GM19397 (cell line): ENCODE measurements around the gene ZC3H7A.
"Not testable (repeated sequence)": the region's sequence is repeated elsewhere in the genome, so short reads cannot be mapped to it uniquely, and the experiment has no call there.

Experiments
- ATAC-seq: cut with Tn5 transposase; IDR thresholded peaks from one replicate; pipeline ENCODE4 v1.9.1; 2021; ENCODE audit warnings: mild to moderate bottlenecking, moderate library complexity; ENCODE audit not compliant: unreplicated experiment

The ZC3H7A gene, protein sequence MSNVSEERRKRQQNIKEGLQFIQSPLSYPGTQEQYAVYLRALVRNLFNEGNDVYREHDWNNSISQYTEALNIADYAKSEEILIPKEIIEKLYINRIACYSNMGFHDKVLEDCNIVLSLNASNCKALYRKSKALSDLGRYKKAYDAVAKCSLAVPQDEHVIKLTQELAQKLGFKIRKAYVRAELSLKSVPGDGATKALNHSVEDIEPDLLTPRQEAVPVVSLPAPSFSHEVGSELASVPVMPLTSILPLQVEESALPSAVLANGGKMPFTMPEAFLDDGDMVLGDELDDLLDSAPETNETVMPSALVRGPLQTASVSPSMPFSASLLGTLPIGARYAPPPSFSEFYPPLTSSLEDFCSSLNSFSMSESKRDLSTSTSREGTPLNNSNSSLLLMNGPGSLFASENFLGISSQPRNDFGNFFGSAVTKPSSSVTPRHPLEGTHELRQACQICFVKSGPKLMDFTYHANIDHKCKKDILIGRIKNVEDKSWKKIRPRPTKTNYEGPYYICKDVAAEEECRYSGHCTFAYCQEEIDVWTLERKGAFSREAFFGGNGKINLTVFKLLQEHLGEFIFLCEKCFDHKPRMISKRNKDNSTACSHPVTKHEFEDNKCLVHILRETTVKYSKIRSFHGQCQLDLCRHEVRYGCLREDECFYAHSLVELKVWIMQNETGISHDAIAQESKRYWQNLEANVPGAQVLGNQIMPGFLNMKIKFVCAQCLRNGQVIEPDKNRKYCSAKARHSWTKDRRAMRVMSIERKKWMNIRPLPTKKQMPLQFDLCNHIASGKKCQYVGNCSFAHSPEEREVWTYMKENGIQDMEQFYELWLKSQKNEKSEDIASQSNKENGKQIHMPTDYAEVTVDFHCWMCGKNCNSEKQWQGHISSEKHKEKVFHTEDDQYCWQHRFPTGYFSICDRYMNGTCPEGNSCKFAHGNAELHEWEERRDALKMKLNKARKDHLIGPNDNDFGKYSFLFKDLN

DNA sequence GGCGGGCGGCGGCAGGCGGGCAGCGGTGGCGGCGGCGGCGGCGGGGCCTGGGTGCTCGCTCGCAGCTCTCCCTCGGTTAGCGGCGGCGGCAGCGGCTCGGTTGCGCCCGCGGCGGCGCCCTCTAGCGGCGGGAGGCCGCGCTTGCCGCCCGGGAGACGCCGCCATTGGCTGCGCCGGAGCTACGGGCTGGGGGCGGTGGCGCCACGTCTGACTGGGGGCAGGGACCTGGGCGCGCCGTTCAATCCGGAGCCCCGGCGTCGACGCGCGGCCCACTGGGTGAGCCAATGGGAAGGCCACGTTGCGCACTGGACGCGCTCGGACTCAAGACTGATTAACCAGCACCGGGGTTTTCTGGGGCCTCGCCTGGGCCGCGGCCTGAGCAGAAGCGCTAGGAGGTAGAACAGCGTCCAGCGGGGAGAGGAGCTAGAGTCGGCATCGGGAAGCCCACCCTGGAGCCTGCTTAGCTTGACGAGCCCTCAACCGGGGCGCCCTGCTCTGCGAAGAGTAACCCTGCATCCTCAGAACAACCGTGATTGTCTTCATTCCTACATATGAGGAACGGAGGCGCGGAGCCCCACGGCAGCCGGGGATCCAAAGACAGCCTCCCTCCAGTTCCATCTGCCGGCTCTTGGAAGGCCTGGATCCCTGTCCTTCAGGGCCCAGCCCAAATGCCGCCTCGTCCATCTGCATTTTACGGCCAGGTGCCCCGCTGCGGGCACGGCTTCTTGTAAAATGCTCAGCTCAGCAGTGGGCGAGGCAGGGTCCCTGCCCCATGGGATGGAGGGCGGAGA, at the start of gene ZC3H7A:
TSS of gene ZC3H7A (minus strand) at position 93 of the 791 bp plus-strand sequence. CDS start 14,904 bp downstream, outside the sequence.
- ATAC-seq, result peak; percentile 94

DNA sequence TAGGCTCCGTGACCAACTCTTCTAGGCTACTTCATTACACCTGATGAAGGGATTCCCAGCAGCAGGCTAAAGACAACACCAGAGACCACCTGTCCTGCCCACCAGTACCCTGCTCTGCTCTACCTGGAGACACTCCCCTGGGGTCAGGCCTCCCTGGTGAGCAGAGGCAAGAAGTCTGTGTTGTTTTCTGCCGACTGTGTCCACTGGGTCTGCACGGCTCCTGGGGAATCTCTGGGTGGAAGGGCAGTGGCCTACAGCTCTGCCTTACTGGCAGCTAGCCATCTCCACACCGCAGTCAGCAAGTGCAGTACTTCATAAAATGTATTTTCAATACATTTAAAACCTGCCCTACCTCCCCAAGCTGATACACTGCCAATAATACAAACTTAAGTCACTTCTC, 47.4 kb upstream of the ZC3H7A start:
- no peak for ATAC-seq

DNA sequence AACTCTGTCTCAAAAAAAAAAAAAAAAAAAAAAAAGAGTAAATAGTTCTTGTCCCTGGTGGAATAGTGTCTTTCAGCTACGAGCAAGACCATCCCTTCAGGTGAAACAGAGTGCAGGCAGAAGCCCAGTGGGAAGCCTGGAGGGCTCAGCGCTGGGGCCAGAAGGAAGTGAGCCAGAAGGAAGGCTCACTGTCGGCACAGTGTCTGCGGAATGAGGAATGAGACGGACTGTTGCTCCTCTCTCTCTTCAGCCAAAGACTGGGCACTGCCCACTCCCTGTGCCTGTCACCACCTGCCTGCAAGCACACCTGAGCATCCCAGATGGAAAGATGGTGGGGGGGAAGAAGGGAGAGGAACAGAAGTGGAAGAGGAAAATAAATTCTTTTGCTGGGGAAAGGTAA, 46.8 kb upstream of the ZC3H7A start:
- ATAC-seq, result no peak

DNA sequence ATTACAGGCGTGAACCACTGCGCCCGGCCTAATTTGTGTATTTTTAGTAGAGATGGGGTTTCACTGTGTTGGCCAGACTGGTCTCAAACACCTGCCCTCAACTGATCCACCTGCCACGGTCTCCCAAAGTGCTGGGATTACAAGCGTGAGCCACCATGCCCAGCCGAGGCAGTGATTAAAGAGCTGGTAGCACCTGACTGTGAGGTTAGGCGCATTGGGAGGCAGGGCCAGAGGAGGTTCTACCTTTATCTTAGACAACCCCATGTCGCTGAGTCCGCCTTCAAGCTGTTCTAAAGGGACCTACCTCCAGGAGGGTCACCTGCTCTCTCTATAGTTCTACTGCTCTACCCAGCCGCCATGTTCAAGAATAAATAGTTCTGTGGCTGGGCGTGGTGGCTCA, 46.1 kb upstream of the ZC3H7A start:
- ATAC-seq, result no peak

DNA sequence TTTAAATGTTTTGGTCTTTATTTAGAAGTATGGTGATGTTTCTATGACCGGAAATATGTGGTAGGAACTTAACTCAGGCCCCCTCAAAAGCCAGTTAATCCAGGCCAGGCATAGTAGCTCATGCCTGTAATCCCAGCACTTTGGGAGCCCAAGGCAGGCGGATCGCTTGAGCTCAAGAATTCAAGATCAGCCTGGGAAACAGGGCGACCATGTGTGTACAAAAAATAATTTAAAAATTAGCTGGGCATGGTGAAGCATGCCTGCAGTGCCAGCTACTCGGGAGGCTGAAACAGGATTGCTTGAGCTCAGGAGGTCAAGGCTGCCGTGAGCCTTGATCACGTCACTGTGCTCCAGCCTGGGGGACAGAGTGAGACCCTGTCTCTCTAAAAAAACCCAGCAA, 44.0 kb upstream of the ZC3H7A start:
- ATAC-seq, result no peak

DNA sequence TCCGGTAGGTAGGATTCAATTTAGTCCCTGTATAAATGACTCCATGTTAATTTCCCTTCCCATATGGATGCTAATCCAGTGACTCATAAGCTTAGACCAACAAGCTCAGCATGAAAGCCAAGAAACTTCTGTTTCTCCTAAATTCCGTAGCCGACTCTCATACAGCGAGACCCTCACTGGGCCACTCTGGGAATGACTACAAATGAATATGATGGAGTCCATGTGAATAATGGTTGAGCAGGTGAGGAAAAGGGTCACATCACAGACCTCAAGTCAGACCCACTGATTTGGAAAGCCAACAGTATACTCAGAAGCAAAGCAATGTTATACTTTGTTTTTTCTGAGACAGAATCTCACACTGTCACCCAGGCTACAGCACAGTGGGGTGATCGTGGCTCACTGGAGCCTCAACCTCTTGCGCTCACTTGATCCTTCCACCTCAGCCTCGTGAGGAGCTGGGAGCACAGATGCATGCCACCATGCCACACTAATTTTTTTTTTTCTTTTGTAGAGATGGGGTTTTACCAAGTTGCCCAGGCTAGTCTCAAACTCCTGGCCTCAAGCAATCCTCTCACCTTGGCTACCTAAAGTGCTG, 39.7 kb upstream of the ZC3H7A start:
- no peak for ATAC-seq

DNA sequence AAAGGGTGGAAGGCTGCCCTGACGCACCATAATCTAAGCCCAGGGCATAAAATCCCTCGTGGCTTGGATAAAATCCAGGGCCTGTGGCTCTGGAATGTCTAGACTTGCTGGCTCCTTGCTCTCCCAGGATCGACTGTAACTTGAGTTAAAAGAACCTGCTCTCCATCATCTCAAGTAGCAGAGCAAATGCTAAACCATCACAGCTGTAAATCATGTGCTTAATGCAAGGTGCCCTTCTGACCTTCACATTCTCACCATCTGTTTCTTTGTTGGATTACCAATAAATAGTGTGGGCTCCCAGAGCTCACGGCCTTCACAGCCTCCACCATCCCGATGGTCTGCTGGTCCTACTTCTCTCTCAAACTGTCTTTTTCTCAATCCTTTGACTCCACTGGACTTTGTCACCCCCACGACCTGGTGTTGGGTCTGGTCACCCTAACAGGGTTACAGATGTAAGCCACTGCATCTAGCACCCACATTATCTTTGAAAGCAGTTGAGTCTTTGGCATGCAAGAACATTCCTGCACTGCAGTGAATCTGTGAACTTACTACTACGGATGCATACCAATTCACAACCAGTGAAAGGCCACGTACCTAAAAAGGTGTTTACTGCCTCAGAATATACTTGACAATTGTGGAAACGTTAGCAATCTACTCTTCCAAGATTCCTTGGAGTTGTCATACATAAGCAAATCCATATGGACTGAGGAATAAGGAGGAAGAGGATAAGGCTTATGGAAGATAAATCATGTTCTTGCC, 39.0 kb upstream of the ZC3H7A start:
- ATAC-seq, result no peak

DNA sequence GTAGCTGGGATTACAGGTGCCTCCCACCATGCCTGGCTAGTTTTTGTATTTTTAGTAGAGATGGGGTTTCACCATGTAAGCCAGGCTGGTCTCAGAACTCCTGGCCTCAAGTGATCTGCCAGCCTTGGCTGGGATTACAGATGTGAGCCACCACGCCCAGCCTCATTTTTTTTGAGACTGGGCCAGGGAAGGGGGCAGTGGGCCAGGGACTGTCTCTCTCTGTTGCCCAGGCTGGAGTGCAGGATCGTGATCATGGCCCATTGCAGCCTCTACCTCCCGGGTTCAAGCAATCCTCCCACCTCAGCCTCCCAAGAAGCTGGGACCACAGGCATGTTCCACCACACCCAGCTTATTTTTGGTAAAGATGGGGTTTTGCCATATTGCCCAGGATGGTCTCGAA, 38.3 kb upstream of the ZC3H7A start:
- ATAC-seq, result no peak

DNA sequence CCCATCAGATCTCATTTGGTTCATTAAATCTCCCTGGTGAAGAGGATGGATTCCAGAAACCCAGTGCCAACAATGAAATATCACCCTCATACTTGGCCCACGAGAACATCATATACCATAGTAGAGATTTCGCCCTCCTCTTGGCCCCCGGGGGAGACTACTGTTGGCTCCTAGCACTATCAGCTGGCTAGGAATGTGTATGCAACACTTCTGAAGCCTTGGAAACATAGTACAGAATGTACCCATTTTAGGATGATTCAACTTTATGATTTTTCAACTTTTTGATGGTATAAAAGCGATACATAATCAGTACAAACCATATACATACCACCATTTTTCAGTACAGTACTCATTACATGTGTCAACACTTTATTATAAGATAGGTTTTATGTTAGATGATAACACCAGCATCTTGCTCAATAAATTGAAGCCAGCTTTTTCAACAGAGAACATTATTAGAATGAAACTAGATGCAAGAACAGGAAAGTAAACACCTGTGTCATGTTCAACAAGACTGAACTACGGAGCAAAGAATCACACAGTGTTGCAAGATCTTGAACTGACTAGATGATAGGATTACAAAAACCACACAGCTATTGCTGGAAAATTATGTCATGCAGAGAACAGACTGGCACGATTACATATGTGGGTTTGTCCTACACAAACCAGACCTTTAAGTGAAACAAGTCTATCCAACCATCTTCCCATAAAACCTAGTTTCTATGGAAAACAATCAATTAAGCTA, 37.1 kb upstream of the ZC3H7A start:
- ATAC-seq, result no peak

DNA sequence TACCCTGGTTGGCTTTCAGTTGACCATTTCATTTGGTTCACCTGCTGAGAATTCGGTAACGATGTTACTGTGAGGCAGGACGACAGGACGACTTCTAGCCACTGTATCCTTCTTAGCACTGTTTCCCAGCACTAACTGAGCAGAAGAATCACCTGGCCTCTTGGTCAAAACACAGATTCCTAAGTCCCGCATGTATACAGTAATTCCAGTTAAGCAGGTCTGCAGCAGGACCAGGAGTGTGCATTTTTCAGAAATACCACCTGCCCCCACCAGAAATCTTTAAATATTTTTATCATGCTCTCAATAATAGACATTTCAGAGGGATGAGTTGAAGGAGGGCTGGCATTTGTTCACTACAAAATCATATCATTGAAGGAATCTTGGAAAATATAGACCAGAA, 31.6 kb upstream of the ZC3H7A start:
- no peak for ATAC-seq

DNA sequence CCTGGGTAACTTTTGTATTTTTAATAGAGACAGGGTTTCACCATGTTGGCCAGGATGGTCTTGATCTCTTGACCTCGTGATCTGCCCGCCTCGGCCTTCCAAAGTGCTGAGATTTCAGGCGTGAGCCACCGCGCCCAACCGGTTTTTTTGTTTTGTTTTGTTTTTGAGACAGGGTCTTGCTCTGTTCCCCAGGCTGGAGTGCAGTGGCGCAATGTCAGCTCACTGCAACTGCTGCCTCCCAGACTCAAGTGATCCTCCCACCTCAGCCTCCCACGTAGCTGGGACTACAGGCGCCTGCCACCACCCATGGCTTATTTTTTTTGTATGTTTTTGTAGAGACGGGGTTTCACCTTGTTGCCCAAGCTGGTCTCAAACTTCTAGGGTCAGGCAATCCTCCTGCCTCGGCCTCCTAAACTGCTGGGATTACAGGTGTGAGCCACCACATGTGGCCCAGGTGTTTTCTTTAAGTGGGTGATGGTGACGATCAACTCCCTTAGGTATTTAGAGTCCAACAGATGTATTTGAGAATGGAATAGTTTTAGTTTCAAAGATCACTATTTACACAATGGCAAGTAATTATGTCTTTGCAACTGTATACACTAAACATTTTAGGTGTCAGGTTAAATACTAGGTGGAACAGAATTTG, 28.6 kb upstream of the ZC3H7A start:
- not testable (repeated sequence) for ATAC-seq

DNA sequence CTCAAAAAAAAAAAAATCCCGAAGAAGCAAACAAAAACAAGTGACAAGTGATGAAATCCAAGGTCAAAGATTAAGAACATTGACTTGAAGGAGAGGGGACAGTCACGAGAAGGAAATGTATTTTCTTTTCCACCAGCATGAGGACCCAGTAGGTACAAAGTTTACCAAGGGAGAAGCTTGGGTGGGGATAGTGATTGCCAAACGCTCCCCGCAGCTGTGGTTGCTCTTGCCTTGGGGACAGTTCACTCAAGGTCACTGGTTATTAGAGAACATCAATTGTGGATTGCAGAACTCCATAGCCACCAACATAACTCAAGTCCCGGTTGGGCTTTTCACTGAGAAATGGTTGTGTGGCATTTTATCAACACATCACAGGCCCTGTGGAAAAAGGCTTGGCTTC, 27.3 kb upstream of the ZC3H7A start:
- ATAC-seq, result no peak

DNA sequence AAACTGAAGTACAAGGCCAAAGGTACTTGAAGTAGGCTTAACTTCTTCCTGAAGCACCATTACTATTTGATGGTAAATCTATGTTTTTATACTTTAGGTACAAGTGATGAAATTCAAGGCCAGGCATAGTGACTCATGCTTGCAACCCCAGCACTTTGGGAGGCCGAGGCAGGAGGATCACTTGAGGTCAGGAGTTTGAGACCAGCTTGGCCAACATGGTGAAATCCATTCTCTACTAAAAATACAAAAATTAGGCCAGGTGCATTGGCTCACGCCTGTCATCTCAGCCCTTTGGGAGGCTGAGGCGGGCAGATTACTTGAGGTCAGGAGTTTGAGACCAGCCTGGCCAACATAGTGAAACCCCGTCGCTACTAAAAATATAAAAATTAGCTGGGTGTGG, 26.6 kb upstream of the ZC3H7A start:
- ATAC-seq, result not testable (repeated sequence)

DNA sequence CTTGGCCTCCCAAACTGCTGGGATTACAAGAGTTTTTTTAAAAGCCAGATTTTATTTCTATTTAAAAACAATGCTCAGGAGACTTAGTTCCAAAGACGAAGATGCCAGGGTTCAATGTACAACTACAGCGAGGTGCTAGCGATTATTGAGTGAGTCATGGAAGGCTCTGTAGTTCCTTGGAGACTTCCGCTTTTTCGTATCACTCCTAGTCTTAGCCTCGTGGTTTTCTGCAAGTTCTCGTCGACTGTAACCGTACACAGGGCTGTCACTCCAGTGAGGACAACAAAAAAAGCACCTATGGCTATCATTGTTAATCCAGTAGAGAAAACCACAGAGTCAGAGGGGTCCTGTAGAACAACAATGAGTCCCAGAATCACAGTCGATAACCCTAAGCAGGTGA, 22.7 kb upstream of the ZC3H7A start:
- ATAC-seq, result no peak

DNA sequence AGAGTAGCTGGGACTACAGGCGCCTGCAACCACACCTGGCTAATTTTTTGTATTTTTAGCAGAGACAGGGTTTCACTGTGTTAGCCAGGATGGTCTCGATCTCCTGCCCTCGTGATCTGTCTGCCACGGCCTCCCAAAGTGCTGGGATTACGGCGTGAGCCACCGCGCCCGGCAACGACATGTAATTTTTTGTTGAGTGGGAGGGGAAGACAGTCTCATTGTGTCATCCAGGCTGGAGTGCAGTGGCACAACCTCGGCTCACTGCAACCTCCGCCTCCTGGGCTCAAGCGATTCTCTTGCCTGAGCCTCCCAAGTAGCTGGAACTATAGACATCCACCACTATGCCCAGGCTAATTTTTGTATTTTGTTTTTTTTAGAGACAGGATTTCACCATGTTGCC, 21.9 kb upstream of the ZC3H7A start:
- ATAC-seq, result not testable (repeated sequence)

DNA sequence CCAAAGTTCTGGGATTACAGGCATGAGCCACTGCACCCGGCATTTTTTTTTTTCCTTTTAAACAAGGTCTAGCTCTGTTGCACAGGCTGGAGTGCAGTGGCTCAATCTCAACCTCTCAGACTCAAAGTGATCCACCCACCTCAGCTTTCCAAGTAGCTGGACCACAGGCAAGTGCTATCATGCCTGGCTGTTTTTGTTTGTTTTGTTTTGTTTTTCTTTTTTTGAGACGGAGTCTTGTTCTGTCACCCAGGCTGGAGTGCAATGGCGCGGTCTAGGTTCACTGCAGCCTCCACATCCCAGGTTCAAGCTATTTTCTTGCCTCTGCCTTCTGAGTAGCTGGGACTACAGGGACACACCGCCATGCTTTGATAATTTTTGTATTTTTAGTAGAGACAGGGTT, 19.1 kb upstream of the ZC3H7A start:
- no peak for ATAC-seq

DNA sequence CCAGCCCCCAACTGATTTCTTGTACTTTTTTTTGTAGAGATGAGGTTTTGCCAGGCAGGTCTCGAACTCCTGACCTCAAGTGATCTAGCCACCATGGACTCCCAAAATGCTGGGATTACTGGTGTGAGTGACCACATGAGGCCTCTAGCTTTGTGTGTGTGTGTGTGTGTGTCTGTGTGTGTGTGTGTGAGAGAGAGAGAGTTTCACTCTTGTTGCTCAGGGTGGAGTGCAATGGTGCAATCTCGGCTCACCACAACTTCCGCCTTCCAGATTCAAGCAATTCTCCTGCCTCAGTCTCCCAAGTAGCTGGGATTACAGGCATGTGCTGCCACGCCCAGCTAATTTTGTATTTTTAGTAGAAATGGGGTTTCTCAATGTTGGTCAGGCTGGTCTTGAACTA, 17.7 kb upstream of the ZC3H7A start:
- ATAC-seq, result not testable (repeated sequence)

DNA sequence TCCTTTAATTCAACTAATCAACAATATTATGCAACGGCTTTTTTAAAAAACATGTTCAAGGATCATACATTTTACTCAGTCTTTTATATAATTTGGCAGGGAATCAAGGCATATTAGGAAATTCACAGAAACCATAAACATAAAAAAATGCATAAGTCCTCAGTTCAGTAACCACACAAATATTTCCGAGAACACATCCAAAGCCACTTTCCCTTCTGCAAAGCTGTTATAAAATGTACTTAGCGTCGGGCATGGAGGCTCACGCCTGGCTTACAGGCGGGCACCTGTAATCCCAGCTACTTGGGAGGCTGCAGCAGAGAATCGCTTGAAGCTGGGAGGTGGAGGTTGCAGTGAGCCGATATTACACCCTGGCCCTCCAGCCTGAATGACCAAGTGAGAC, 9.7 kb upstream of the ZC3H7A start:
- ATAC-seq, result no peak

DNA sequence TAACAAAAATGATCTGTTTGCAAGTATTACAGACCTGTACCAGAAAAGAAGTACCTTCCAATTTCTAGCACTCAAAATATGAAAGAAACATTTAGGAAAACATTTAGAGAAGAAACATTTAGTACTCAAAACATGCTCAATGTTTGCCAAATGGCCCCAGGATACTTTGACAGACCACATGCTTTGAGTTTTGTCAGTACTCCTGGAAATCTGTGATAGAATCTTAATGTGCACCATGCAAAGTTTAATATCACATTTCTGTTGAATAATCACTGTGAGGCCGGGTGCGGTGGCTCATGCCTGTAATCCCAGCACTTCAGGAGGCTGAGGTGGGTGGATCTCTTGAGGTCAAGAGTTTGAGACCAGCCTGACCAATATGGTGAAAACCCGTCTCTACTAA, 8.5 kb upstream of the ZC3H7A start:
- no peak for ATAC-seq
